PC-3 (cell line): ENCODE results near the gene CHTOP. TPM values are rescaled to one million over a fixed set of nuclear protein-coding genes. Genes with fewer than 3 reads are reported as not detected.
A peak's percentile ranks its signal among the peaks of the same experiment; 100 is the strongest.
"Not testable (repeated sequence)": the region's sequence is repeated elsewhere in the genome, so short reads cannot be mapped to it uniquely, and the experiment has no call there.

Experiments used
- ATAC-seq: fragments of 200-7000 bp; cut with Tn5 transposase; 2 replicates; pipeline ENCODE4 v1.9.1; 2020; ENCODE audit warnings: mild to moderate bottlenecking, moderate library complexity
- BruUV-seq: library from RNA; stranded (reverse); fragments of 400-500 nt; replicated peaks from 2 replicates; lab custom pipeline; 2021; lab: Mats Ljungman, UMichigan
- CTCF ChIA-PET: fragments of 300-600 bp; sonication (Branson Sonifier 250); formaldehyde crosslinking; loops from one replicate; lab custom pipeline; 2022; ENCODE audit warnings: antibody characterized with exemption; lab: Charles Lee
- POLR2A ChIA-PET: fragments of 300-600 bp; sonication (Branson Sonifier 250); formaldehyde crosslinking; loops from one replicate; lab custom pipeline; 2022; ENCODE audit warnings: antibody characterized with exemption; ENCODE audit not compliant: unreplicated experiment; lab: Charles Lee
- DNase-seq: peaks from one replicate; pipeline ENCODE4 v3.0.0-alpha.2; 2015
- H2AFZ ChIP-seq: fragments of 300-600 bp; sonication (generic); 2 replicates; pipeline ENCODE4 v1.6.0; 2016; ENCODE audit warnings: antibody characterized with exemption, low read length
- H3F3A ChIP-seq: fragments of 300-600 bp; sonication (generic); one replicate; pipeline ENCODE4 v1.6.0; 2017; ENCODE audit warnings: antibody characterized with exemption, low read length, control low read depth, mild to moderate bottlenecking; ENCODE audit not compliant: unreplicated experiment
- H3K27ac ChIP-seq: fragments of 300-600 bp; sonication (generic); 2 replicates; pipeline ENCODE4 v1.5.1; 2016; ENCODE audit warnings: mild to moderate bottlenecking, low read length
- H3K27me3 ChIP-seq: fragments of 300-600 bp; sonication (generic); 2 replicates; pipeline ENCODE4 v1.6.1; 2016; ENCODE audit warnings: low read length, mixed read lengths
- H3K36me3 ChIP-seq: fragments of 300-600 bp; sonication (generic); 2 replicates; pipeline ENCODE4 v1.6.1; 2016; ENCODE audit warnings: low read depth, mixed run types, low read length, mixed read lengths
- H3K4me1 ChIP-seq: fragments of 300-600 bp; sonication (generic); 2 replicates; pipeline ENCODE4 v1.5.1; 2016; ENCODE audit warnings: low read length; ENCODE audit not compliant: insufficient read depth
- H3K4me2 ChIP-seq: fragments of 300-600 bp; sonication (generic); 2 replicates; pipeline ENCODE4 v1.6.0; 2016; ENCODE audit warnings: low read length
- H3K4me3 ChIP-seq: fragments of 300-600 bp; sonication (generic); 2 replicates; pipeline ENCODE4 v1.5.1; 2016; ENCODE audit warnings: mild to moderate bottlenecking, low read length, mixed read lengths
- H3K79me2 ChIP-seq: fragments of 300-600 bp; sonication (generic); 2 replicates; pipeline ENCODE4 v1.6.1; 2017; ENCODE audit warnings: low read length, mixed read lengths
- H3K9ac ChIP-seq: fragments of 300-600 bp; sonication (generic); 2 replicates; pipeline ENCODE4 v1.6.0; 2016; ENCODE audit warnings: mild to moderate bottlenecking, low read length
- H3K9me2 ChIP-seq: fragments of 300-600 bp; sonication (generic); replicated peaks from 2 replicates; pipeline ENCODE4 v1.6.1; 2016; ENCODE audit warnings: mixed run types, low read length, mixed read lengths
- H3K9me3 ChIP-seq: fragments of 300-600 bp; sonication (generic); 2 replicates; pipeline ENCODE4 v1.6.1; 2016; ENCODE audit warnings: low read length, mixed read lengths
- H4K20me1 ChIP-seq: fragments of 300-600 bp; sonication (generic); 2 replicates; pipeline ENCODE4 v1.6.1; 2016; ENCODE audit warnings: low read length, mixed read lengths
- CTCF ChIP-seq: fragments of 300-600 bp; sonication (generic); conservative IDR thresholded peaks from 2 replicates; pipeline ENCODE4 v1.5.1; 2017; ENCODE audit warnings: antibody characterized with exemption, low read depth, mild to moderate bottlenecking, low read length
- EZH2 ChIP-seq: fragments of 300-600 bp; sonication (generic); IDR thresholded peaks from one replicate; pipeline ENCODE4 v1.6.1; 2017; ENCODE audit warnings: antibody characterized with exemption, mild to moderate bottlenecking, low read length; ENCODE audit not compliant: unreplicated experiment
- EZH2phosphoT487 ChIP-seq: fragments of 300-600 bp; sonication (generic); IDR thresholded peaks from 2 replicates; pipeline ENCODE4 v1.6.1; 2018; ENCODE audit warnings: mild to moderate bottlenecking, antibody characterized with exemption, low read length, borderline replicate concordance
- intact Hi-C: fragments of 100-400 bp; cut with micrococcal nuclease; formaldehyde crosslinking; loops from 2 replicates; pipeline ENCODE4 v1.9.0; 2023
- total RNA-seq: library from RNA; depleted of rRNA; stranded (reverse); fragments of >200 nt; gene quantifications from 2 replicates; pipeline ENCODE4 v1.2.3, GENCODE V29; 2014

CHTOP gene
- total RNA-seq, 1 experiment from 2014 or later = 101 TPM

GRCh38 chr1:153662269-153662668 is 28.4 kb downstream of the CHTOP start:
- H3K27ac ChIP-seq = no peak overlapping the region
- no peak overlapping the region for H3K4me3 ChIP-seq
- H3K36me3 ChIP-seq = peaks cover 65% of the 10 kb centered on the region

GRCh38 chr1:153663211-153663610 is 29.3 kb downstream of the CHTOP start:
- ChIA-PET POLR2A (interaction anchor here (0.6 kb wide), 2 partner anchors 50 to 79 kb away, joined by 4 to 5 read pairs; partner anchors contain the start of gene S100A16), CTCF (no interaction called here)
- DNase-seq = no peak
- Histone ChIP-seq H3K79me2 (peaks cover 37% of the 10 kb centered on the region), H4K20me1 (peaks cover 6% of the 10 kb centered on the region; the same call in 1 of the 2 replicates), H3K27me3 (no peaks in the 10 kb centered on the region), H3K9ac (no peak overlapping the region), H3F3A (peaks cover 28% of the 10 kb centered on the region), H3K27ac (no peak overlapping the region), H3K4me2 (no peak overlapping the region), H2AFZ (no peak overlapping the region), H3K36me3 (peaks cover 75% of the 10 kb centered on the region), H3K4me3 (no peak overlapping the region), H3K9me2 (no peaks in the 10 kb centered on the region), H3K9me3 (no peaks in the 10 kb centered on the region), H3K4me1 (peaks cover 11% of the 10 kb centered on the region; the same call in 1 of the 2 replicates)
- no peak for ATAC-seq
- intact Hi-C loops = no loop called here
- BruUV-seq = no TSS peak
- TF ChIP-seq EZH2 (no peak), CTCF (no peak), EZH2phosphoT487 (no peak)

More at GRCh38 chr1:153662269-153662668, 28.4 kb downstream of the CHTOP start:
- Histone ChIP-seq H3F3A (peaks cover 22% of the 10 kb centered on the region), H3K4me2 (no peak overlapping the region), H4K20me1 (no peaks in the 10 kb centered on the region), H3K79me2 (peaks cover 28% of the 10 kb centered on the region), H3K4me1 (peaks cover 14% of the 10 kb centered on the region; the same call in 1 of the 2 replicates), H3K27me3 (no peaks in the 10 kb centered on the region), H3K9me2 (no peaks in the 10 kb centered on the region), H3K9ac (no peak overlapping the region), H3K9me3 (no peaks in the 10 kb centered on the region), H2AFZ (no peak overlapping the region)
- POLR2A ChIA-PET = no interaction called here
- CTCF ChIA-PET = no interaction called here
- no peak for DNase-seq
- TSS peak; percentile 34 for BruUV-seq
- no peak for ATAC-seq
- intact Hi-C loops = no loop called here
- TF ChIP-seq CTCF (no peak), EZH2phosphoT487 (no peak), EZH2 (no peak)

- no peak for TF ChIP-seq CTCF
- no peak for TF ChIP-seq EZH2
- no peak for TF ChIP-seq EZH2phosphoT487
- Histone ChIP-seq H3K36me3 (peaks cover 76% of the 10 kb centered on the region), H3K4me1 (peaks cover 17% of the 10 kb centered on the region), H3F3A (peaks cover 26% of the 10 kb centered on the region), H3K9me3 (no peaks in the 10 kb centered on the region), H3K4me3 (no peak overlapping the region), H3K79me2 (peaks cover 50% of the 10 kb centered on the region), H3K27me3 (no peaks in the 10 kb centered on the region), H3K9me2 (no peaks in the 10 kb centered on the region), H2AFZ (no peak overlapping the region), H3K9ac (no peak overlapping the region), H3K4me2 (peak overlapping the region; percentile 94; the same call in 1 of the 2 replicates), H3K27ac (no peak overlapping the region), H4K20me1 (peaks cover 18% of the 10 kb centered on the region)
- no peak for DNase-seq
- intact Hi-C loops = no loop called here
- ATAC-seq = no peak
- no TSS peak for BruUV-seq
- ChIA-PET POLR2A (no interaction called here), CTCF (no interaction called here)
Measured at GRCh38 chr1:153667439-153667838, 33.6 kb downstream of the CHTOP start.

- Histone ChIP-seq H3K4me1 (peaks cover 17% of the 10 kb centered on the region), H3K4me2 (peak overlapping the region; percentile 94), H3K36me3 (peaks cover 64% of the 10 kb centered on the region), H3K79me2 (peaks cover 50% of the 10 kb centered on the region), H3K4me3 (peak overlapping the region; percentile 89; the same call in 1 of the 2 replicates), H3F3A (peaks cover 25% of the 10 kb centered on the region), H4K20me1 (peaks cover 18% of the 10 kb centered on the region)
- H3K9me2 ChIP-seq, BruUV-seq, ATAC-seq, DNase-seq, intact Hi-C loops, CTCF ChIA-PET, H2AFZ ChIP-seq, H3K9me3 ChIP-seq, H3K9ac ChIP-seq, H3K27ac ChIP-seq, H3K27me3 ChIP-seq: not testable (repeated sequence)
- POLR2A ChIA-PET = interaction anchor here (0.6 to 0.7 kb wide), 2 partner anchors 35 to 97 kb away, joined by 3 to 4 read pairs; partner anchors contain the start of gene CHTOP
Measured at GRCh38 chr1:153668672-153669071, 34.8 kb downstream of the CHTOP start.
